Hippocampal formation (tissue), 2 donors: ENCODE measurements around the gene LCE3A.
"Not testable (repeated sequence)": the region's sequence is repeated elsewhere in the genome, so short reads cannot be mapped to it uniquely, and the experiment has no call there.

Source experiments
- DNase-seq, 2 donors: peaks; one replicate each; lab custom pipeline; 2025; lab: John Stamatoyannopoulos, UW

The LCE3A gene, protein sequence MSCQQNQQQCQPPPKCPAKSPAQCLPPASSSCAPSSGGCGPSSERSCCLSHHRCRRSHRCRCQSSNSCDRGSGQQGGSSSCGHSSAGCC

DNA sequence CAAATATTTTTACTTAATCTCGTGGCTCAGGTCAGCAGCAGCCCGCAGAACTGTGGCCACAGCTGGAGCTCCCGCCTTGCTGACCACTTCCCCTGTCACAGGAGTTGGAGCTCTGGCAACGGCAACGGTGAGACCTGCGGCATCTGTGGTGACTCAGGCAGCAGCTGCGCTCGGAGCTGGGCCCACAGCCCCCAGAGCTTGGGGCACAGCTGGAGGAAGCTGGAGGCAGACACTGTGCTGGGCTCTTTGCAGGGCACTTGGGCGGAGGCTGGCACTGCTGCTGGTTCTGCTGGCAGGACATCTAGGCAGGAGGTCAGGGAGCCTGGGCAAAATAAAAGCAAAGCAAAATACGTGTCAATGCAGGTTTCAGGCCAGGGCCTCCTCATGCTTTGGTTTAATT, at the start of gene LCE3A:
Gene LCE3A, minus strand, starts transcription at position 301 of the 400 bp plus-strand sequence. Its CDS starts 0 bp downstream, at position 301.
- DNase-seq = no peak

DNA sequence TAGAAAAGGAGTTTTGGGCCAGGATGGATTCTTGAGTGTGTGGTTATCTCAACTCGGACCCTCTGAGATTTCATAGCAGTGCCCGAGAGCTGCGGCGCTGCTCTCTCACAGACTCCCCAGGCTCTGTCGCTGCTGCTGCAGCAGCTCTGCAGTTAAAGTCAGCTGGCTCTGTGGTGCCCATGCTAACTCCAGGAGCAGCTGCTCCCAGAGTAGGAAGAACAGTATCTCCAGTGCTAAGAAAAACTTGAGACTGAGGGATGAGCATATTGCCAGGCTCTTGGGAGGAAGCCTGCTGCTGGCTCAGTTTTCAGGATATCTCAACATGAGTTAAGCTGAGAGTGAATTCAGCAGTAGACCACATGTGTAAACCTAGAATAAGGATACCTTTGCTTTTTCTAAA, 44.7 kb upstream of the LCE3A start:
- DNase-seq = peak in 1 of 2 donors; percentile 7

DNA sequence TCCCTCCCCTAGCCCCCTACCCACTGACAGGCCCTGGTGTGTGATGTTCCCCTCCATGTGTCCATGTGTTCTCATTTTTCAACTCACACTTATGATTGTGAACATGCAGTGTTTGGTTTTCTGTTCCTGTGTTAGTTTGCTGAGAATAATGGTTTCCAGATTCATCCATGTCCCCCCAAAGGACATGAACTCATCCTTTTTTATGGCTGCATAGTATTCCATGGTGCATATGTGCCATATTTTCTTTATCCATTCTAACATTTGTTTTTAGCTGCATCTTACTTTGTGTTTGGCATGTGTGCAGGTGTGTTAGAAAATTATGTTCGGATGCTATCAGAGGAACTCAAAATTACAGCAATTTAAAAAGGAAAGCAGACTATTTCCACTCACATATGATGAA, 43.3 kb upstream of the LCE3A start:
- not testable (repeated sequence) for DNase-seq

DNA sequence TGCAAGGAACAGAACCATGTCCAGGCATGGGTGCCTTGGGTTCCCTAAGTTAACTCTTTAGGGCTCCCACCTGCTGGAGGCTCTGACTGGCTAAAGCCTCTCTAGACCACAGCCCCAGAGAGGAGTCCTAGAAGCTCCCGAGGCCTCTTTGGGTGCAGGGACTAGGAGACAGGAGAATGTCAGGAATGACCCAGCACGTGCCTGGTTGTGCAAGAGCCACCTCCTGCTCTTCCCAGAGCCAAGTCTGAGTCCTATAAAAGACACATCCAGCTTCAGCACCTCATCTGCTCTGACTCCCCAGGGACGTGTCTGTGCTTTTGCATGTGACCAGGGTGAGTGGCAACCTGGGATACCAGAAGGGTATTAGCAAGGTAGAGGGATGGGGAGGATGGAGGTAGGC, 40.2 kb upstream of the LCE3A start, which contains the start of gene LCE2D:
Gene LCE2D, plus strand, starts transcription at position 283 of the 400 bp plus-strand sequence. CDS start 726 bp downstream, outside the sequence.
- no peak for DNase-seq

DNA sequence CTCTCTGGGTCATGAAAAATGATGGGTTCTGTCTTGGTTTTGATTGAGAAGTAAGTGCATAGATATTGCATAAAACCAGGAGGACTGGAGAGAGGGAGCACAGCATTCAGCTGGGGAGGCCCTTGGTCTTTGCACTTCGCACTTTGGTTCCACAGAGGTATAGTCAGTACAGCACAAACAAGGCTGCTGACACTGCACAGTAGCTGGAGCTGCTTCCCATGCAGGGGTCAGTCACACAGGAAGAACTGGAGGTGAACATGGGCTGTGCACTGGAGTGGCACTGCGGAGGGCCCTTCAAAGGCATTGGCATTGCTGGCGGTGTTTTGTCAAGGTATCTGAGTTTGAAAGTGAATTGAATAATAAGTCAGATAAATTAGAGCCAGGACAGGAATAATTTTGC, 35.7 kb upstream of the LCE3A start:
- no peak for DNase-seq

DNA sequence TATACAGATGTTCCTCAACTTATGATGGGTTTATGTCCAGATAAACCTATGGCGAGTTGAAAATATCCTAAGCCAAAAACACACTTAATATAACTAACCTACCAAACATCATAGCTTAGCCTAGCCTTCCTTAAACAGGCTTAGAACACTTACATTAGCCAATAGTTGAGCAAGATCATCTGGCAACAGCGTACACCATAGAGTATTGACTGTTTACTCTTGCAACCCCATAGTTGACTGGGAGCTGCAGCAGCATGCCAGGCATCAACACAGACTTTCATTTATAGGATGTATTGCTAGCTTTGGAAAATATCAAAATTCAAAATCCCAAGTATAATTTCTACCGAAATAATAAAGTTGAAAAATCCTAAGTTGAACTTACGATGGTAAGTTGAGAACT, 34.8 kb upstream of the LCE3A start:
- no peak for DNase-seq

DNA sequence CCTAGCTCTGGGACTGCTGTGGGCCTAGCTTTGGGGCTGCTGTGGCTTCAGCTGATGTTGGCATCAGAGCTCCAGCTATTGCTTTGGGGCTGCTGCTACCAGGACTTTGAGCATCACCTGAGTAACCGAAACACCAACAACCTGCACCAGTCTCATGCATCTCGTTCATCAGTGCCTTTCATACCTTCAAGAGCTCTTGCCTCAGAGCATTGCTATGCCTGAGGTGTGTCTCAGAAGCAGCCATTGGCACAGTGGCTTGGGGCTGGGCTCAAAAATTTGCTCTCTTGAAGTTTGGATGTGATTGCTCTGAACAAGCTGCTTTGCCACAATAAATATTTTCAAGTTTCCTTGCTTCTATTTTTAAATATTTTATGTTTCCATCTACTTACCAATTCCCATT, 33.6 kb upstream of the LCE3A start:
- no peak for DNase-seq

DNA sequence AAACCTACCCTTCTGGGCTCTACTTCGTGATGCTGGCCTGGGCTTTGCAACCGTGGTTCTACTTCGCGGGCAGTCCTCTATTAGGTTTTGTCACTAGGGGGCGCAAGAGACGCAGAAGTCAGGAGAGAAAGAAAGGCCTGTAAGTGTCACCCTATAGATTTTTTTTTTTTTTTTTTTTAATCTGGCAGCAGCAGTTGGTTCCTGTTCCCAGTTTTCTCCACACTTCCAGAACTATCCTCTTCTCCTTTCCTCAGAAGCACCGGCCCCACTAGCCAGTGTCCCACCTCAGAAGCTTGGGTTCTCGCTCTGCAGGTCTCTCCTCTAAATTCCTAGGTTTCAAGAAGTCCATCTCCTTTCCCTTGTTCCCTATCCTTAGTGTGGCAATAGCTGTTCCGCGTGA, 31.2 kb upstream of the LCE3A start:
- DNase-seq = peak; percentile 4 to 33

DNA sequence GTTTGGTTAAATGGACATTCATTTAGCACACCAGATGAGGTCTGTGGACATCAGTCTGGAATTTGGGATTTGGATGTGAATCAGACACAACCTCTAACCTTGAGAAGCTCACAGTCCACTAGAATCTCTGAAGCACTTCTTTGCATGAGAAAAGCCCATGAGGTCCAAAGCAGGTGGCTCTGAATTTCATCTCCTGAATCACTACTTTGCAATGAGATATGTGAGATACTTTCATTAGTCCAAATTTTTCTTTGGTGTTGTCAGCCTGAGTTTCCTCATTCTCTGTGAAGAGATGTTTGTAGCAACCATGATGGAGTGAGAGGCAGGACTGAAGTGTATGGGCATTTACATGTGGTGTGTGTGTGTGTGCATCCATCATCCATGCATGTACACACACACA, 23.8 kb upstream of the LCE3A start:
- DNase-seq = no peak

DNA sequence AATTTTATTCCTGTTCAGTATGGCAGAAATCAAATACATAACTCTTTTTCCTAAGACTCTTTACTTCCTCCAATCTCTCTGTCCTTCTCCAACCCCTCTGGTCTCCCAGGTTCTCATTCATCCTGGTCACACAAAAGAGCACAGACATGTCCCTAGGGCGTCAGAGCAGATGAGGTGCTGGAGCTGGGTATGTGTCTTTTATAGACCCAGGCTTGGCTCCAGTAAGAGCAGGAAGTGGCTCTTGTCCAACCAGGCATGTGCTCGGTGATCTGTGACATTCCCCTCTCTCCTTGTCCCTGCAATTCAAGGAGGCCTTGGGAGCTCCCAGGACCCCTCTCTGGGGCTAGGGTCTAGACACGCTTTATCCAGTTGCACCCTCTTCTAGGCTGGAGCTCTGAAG, 22.2 kb upstream of the LCE3A start:
- DNase-seq = no peak

DNA sequence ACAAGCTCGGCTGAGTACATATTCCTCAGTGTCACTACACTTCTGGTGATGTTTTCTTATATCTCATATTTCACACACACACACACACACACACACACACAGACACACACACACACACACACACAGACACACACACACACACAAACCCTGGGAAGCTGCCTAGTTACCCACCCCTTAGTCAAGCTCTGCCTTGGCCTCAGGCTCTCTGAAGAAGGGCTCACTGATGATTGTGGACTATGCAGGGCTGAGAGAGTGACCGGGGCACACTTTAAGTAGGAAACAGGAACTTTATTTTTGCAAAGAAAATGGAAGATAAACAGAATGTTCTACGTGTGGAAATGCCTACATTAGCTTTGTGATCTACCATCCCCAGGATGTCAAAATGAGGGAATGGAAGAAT, 21.0 kb upstream of the LCE3A start:
- DNase-seq = no peak

DNA sequence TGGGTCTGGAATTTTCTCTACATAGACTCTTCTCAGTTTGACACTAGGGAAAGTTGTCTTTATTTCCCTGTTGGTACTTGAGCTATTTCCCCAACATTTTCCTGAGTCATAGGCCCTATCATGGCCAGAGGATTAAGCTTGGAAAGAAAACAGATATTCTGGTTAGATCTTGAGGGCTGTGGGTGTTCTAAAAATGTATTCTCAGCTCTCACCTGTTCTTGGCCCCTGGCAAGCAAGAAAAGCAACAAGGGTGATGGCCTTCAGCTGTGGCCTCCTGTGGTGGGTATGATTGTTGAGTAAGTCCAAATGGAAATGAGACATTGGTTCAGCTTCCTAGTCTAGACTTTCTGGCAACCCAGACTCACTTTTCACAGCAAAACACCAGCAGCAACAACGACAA, 17.4 kb upstream of the LCE3A start:
- no peak for DNase-seq

DNA sequence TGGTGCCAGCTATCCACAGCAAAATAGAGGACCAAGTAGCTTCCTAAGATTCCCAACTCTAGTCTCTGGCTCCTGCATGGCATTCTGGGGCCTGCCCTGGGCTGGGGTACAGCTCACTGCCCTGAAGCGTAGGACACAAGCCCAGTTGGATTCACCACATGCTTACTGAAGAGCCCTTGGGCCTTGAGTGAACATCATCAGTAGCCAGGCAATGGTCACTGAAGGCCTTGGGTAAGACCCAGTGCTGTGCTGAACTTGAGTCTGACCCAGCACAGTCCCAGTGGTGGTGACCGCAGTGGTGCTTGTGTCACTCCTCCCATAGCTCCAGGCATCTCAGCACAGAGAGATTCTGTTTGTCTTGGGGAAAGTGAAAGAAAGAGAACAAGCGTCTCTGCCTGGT, 7.7 kb upstream of the LCE3A start:
- no peak for DNase-seq

DNA sequence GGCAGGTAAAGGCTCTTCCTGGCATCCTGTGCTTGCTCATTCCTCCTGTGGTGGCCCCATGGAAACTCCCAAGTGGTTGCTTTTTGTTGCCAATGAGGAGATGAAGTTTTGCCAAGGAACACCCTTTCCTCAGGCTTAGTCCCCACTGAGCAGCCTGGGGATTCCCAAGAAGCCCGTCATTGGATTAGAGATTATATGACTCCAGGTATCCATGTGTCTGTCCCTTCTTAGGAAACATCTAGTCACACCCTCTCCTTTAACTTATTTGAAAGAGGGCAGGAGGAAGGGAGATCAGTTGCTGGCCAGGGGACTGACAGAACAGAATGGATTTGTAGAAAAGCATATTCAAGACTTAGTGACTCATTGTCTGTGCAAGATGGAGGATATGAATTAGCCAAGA, 3.8 kb upstream of the LCE3A start:
- no peak for DNase-seq

DNA sequence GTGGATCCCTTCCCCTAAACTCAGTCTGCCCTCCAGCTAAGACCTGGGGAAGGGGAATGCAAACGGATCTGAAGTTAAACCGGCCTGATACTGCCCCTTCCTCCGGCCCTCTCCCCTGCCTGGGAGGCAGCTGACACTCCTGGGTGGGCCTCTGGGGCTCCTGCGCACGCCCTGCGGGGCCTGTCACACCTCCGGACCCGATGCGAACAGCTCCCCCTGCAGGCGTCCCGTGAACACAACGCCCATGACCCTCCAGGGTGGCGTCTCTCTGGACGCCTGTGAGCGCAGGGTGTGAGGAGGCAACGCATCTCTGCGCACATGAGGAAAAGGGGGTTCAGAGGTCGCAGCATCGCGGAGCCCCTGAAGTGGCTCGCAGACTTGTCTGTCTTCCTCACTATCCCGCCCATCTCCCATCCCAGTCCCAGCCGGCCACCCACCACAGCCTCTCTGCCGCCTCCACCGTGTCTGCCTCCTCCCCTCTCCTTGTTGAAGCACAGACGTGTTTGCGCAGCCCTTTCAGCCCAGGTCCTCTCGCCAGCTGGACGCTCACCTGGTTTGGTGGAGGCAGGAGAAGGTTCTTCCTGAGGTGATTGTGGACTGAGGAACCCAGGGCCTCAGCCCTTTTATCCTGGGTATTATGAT, 421 bp upstream of the LCE3A start:
- no peak for DNase-seq

DNA sequence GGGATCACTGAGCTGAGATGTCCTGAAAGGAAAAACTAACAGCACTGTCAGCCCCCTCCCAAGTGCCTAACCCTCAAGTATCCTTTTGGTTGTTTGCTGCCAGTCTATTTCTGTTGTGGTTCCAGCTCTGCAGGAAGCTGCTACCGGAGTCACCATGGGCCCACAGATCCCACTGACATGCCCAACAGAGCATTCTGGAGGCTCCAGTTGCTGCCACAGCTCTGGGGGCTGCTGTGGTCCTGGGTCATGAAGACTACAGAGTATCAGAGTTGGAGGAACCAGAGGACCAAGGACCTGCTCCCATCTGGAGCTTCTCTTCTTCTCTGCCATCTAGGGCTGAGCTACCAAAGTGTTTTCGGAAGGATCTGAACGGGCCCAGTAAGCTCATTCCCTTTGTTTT, 910 bp downstream of the LCE3A start:
- DNase-seq = no peak

DNA sequence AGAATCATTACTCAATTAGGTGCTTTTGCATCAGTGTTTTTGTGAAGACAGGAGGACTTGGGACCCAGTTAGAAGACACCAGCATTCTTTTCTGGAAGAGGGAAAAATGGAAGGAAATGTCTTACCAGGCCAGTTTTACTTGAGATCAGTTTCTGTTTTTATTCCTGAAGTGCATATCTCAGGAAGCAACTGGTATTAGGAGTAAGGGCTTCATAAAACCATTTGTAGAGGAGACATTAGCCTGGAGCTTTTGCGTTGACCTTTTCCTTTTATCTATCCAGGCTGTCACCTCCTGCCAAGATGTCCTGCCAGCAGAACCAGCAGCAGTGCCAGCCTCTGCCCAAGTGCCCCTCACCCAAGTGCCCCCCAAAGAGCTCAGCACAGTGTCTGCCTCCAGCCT, 9.4 kb downstream of the LCE3A start, which contains the start of gene LCE3B:
Gene LCE3B, plus strand, starts transcription at position 301 of the 400 bp plus-strand sequence. Its CDS starts 0 bp downstream, at position 301.
- DNase-seq = no peak

DNA sequence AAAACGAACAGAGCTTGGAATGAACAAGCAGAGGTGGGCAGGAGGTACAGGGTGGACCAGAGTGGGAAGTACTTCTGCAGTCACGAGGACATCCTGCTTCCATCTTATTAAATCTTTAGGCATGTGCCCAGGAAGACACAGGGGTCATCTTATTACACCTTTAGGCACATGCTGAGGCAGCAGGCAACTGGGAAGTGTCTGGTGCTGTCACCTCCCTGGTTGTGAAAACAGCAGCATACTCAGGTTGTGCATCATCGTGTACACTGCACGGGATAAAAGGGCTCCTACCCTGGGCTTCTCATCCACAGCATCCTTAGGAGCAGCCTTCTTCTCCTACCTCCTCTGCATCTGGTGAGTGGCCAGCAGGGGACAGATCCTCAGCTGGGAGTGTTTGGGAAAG, 23.0 kb downstream of the LCE3A start, which contains the start of gene LCE3C:
Gene LCE3C, plus strand, starts transcription at position 301 of the 400 bp plus-strand sequence. CDS start 498 bp downstream, outside the sequence.
- no peak for DNase-seq

DNA sequence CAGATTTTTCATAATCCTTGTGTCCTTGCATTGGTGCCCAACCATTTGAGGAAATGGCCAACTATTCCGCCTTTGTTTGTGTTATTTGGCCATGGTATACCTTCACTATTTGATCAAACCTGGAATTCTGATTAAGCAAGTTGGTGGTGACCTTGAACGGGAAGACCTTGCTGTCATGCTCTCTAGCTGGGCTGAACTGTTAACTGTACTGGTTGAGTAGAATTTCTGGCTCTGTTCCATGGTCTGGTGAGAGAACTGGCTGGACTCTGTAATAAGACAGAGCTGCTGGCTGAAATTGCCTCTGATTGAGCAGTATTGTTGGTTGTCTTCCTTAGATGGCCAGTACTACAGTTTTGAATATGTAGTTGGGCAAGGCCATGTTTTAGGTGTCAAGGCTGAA, 25.9 kb downstream of the LCE3A start:
- DNase-seq = no peak

DNA sequence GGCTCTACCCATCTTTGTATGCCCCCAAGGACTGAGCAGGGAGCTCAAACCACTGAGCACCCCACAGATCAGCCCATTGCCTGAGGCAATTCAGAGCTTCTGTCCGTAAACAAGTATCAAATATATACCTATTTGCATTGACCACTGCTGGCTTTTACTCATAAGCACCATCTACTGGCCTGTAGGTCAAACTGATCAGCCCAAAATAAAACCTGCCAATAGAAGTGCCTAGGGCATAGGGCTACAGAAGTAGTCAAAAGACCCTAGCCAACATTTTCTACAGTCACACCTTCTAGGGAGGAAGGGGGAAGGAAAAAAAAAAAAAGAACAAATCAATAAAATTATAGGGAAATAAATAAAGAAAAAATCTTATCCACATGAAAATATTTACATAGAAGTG, 37.3 kb downstream of the LCE3A start:
- DNase-seq = no peak

DNA sequence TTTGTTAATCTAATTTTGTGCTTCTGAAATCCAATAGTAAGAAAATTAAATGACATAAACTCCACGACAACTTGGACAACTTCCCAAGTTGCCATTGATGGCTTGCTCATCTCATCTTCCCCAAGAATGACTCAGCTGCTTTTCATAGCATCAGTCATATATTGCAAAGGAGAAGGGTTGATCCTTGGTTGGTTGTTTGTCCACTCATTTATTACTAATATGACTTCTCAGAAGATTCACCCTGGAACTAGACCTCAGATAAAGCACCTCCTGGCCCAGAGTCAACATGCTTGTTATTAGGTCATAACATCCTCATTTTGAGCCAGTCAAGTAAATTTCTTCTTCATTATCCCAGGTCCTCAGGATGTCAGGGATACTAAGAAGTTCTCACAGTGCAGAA, 40.3 kb downstream of the LCE3A start:
- DNase-seq = no peak

DNA sequence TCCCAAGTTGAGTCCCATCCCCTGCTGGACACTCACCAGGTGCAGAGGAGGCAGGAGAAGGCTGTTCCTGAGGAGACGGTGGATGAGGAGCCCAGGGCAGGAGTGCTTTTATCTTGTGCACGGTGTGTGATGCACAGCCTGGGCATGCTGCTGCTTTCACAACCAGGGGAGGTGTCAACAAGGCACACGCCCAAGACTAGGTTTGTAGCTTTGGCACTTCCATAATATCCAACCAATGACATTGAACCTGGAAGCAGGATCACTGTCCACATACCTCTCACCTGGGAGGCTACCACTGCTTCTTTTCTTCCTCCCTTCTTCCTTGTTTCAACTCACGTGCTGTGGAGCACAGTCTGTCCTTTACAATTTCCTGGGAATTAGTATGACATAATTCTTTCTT, 42.5 kb downstream of the LCE3A start, which contains the start of gene LCE3D:
Gene LCE3D, minus strand, starts transcription at position 84 of the 400 bp plus-strand sequence. CDS start 580 bp downstream, outside the sequence.
- no peak for DNase-seq

DNA sequence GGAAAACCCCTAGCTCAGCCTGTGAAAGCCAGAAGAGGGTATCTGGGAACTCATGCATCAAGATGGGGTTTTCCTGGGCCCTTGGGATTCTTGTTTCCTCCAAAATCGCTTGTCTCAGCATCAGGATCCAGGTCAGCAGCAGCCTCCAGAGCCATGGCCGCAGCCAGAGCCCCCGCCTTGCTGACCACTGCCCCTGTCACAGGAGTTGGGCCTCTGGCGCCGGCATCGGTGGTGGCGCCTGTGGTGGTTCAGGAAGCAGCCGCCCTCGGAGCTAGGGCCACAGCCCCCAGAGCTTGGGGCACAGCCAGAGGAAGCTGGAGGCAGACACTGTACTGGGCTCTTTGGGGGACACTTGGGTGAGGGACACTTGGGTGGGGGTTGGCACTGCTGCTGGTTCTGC, 43.4 kb downstream of the LCE3A start:
- DNase-seq = not testable (repeated sequence)

DNA sequence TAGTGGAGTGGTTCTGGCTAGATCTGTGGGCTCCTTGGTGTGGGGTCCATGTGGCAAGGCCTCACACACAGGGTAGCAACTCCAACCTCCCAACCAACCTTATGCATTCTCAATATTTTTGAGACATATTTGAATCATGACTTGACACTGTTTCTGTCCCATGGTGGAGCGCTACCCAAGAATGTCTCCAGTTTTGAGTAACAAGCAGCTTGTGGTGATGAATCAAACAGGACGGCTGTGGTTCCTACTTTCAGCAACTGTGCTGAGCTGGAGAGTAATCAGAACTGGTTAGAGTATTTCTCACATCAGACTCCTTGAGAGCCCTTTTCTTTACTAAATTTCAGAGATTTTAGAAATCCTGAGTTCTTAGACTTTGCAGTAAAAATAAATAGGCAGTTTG, 45.7 kb downstream of the LCE3A start:
- no peak for DNase-seq
